K562 treated with DMSO at 1 percent for 12 hours (cell line): ENCODE data around the gene MICAL2. TPM values are rescaled to one million over a fixed set of nuclear protein-coding genes. Genes with fewer than 3 reads are reported as not detected.

Experiments used
- total RNA-seq: library from RNA; unstranded; fragments of 300-600 nt; gene quantifications from 2 replicates; pipeline ENCODE4 v1.2.3, GENCODE V29; 2022; ENCODE audit not compliant: insufficient read depth

The MICAL2 gene
- total RNA-seq, result 7.5 and 48.5 TPM in 2 replicates

GRCh38 chr11:12110201-12110713 lies at the start of gene MICAL2:
Gene MICAL2 (plus strand): TSS chr11:12110590. CDS start chr11:12162156, 51,566 bp downstream.

Other genes starting within 250 kb of the MICAL2 start
- not detected in 2 replicates for gene DKK3, start 102.0 kb upstream of the MICAL2 start, total RNA-seq